Left hindlimb (tissue), 1 donor: Measurements from ENCODE around the gene HUWE1.
"Not testable (repeated sequence)": the region's sequence is repeated elsewhere in the genome, so short reads cannot be mapped to it uniquely, and the experiment has no call there.

Experiments
- DNase-seq: peaks from one replicate; pipeline ENCODE4 v3.0.0-alpha.2; 2018

HUWE1 gene

DNA sequence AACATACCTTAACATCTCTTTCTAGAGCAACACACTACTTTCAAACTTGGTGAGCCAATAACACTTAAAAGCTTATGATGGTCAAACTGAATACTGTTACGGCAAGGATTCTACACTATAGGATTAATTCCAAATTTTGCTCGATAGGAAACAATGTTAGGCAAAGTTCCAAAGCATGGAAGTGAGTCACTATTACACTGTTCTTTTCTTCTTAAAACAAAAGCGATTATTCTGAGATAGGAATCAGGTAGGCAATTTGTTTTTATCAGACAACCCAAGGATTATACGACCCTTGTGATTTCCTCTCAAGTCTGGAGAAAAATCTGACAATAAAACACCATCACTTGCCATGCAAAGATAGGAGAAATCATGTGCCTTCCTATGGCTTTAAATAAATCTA is 81.5 kb downstream of the HUWE1 start:
- no peak for DNase-seq

- DNase-seq = no peak
Observed at GRCh38 chrX:53599781-53600396, 86.6 kb downstream of the HUWE1 start.

GRCh38 chrX:53598169-53598568 is 88.3 kb downstream of the HUWE1 start:
- DNase-seq = no peak

DNA sequence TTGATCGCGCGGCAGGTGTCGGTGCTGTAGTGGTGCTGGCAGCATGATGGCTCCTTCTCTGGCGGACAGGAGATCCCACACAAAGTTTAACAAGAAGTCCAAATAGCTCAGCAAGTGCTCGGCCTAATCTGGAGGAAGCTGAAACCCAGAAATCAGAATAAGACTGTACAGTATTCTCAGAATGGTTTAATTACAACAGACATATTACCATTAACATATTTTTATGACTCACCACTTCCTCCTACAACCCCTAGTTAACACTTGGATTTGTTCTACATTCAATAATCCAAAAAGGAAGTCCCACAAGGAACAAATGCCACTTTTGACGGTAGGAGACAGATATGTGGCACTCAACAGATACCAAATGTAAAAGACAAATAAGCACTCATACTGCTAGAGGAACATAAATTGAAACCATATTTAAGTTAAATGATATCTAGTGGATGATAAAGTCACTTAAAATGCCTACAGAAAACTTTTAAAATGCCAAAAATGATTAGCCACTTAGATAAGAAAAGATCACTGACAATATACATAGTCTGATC is 91.2 kb downstream of the HUWE1 start:
- DNase-seq = no peak

DNA sequence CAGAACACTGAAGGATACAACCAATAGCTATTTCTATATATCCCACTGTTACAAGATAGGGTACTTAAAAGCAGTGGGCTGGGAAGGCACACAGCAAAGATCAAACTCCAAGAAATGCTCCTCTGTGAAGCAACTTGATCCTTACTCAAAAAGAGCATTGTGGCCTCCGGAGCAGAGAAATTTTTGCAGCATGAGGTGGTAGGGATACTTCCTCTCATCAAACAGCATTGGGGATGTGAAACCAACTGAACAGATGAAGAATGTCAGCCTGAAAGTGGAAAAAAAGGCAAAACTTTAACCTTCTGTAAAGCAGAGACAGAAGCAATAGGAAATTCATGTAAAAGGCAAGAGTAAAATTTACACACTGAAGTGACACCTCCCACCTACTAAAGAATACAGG is 92.2 kb downstream of the HUWE1 start:
- no peak for DNase-seq

DNA sequence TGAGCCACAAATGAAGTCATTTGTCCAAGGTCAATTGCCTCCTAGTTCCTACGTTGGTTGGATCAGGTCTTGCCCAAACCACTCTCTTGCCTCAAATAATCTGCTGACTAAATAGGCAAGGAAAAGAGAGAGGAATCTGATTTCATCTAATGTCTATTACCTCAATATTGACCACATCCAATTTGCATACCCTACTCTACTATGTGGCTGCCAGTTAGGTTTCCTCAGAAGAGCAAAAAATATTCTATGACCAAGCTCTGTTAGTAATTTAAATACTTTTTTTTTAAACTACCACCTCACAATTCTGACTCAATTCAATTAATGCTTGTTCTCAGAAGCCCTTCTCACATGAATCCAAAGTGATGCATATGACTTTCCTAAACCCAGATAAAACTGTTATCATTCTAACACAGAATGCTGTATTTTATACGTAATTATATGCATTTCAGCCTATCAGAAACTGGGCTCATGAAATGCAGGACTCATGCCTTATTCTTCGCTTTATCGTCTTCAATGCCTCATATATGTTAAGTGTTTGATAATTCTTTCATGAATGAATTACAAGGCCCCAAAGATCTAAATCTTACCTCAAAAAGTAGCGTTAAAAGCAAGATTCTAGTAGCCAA is 98.6 kb downstream of the HUWE1 start:
- no peak for DNase-seq

GRCh38 chrX:53584891-53585290 is 101.6 kb downstream of the HUWE1 start:
- DNase-seq = no peak

DNA sequence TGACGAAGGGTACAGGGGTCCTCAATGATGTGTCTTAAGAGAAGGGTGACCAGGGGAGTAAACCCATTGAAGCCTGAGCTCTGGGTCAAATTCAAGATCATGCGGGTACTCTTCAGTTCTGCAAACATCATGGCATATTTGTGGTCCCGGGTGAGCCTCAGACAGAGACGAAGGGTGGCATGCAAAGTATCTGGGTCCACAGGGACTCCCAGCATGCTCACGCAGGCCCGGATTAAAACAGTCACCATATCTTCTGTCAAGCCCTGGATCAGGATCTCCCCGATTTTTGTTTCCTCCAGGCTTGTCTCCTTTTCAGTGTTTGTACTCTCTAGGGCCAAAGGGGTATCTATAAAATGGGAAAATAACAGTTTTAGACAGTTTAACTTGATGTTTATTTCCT is 102.9 kb downstream of the HUWE1 start:
- DNase-seq = no peak

- no peak for DNase-seq
Observed at GRCh38 chrX:53580742-53581504, 105.6 kb downstream of the HUWE1 start.

DNA sequence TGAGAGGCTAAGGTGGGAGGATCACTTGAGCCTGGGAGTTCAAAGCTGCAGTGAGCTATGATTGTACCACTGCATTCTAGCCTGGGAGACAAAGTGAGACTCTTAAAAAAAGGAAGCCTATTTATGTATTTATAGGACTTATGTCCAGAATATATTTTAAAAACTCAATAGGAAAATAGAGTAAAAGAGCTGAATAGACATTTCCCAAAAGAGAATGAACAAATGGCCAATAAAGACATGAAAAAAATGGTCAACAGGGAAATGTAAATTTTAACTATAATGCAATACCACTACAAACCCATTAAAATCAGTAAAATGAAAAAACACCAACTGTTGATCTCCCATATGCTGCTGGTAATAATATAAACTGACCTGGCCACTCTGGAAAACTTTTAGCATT is 115.0 kb downstream of the HUWE1 start:
- no peak for DNase-seq

- DNase-seq = no peak
Observed at GRCh38 chrX:53563324-53563723, 123.2 kb downstream of the HUWE1 start.

DNA sequence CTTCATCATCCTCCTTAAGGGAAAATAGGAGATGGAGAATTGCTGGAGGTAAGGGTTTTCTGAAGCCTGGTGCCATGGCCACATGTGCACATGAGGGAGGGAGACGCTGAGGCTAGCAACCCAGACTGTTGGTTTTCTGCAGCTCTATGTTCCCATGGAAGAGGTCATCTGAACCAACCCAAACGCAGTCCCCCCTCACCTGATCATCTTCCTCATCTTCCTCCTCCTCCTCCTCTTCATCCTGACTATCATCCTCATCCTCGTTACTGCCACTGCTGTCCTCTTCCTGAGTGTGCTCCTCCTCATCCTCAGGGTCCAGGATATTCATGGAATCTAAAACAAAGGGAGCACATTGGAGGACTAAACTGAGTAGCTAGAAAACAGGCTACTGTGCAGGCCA is 124.6 kb downstream of the HUWE1 start:
- DNase-seq = no peak

DNA sequence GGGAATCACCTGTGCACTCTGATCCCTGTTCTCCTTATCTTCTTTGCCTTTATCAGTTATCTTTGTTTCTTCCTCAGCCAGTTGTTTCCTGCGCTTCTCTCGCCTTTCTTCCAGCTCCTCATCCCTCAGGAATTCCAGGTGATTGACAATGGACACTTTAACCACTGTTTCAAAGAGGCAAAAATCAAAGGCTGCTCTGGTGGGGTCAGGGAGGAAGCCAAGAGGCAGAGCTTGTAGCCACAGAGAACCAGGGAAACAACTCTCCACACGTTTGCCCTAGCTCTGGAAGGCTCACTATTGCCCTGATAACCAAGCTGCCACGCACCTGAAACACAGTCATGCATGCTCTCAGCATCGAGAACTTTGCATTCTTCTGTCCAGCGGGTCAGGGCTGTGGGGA is 127.9 kb downstream of the HUWE1 start:
- DNase-seq = no peak

- no peak for DNase-seq
Observed at GRCh38 chrX:53556868-53557267, 129.7 kb downstream of the HUWE1 start.

- DNase-seq = no peak
Observed at GRCh38 chrX:53550756-53551463, 135.6 kb downstream of the HUWE1 start.

DNA sequence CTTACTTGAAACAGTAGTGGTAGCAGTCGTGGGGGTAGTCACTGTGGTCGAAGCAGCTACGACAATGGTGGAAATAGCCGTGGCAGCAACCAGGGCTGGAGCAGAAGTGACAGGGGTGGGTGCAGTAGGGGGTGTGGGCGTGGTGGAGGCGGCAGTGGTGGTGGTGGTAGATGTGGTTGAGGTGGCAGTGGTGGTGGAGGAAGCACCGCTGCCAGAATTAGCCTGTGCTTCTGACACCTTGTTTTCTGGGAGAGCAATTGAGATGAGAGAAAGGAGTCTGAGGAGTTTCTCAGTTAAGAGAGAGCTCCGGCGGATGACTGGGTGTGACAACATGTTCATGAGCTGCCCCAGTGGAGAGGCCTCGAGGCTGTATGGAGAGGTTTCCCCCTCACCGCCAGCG is 138.9 kb downstream of the HUWE1 start:
- no peak for DNase-seq

DNA sequence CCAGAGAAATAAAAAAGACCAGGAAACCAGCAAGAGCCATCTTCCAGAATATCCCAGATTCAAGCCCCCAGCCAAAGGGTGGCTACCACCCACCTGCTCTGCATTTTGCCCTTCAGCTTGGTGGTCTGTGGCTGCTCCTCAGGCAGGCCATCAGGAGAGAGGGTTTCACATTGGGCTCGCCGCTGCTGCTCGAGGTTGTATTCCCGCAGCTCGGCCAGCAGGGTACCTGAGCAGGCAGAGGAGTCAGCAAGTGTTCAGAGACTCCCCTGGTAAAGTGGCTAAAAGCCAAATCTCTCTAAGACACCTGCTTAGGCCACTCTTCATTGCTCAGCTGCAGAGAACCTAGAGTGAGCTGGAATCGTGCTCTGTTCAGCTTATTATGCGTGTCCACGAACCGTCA is 141.6 kb downstream of the HUWE1 start:
- no peak for DNase-seq

DNA sequence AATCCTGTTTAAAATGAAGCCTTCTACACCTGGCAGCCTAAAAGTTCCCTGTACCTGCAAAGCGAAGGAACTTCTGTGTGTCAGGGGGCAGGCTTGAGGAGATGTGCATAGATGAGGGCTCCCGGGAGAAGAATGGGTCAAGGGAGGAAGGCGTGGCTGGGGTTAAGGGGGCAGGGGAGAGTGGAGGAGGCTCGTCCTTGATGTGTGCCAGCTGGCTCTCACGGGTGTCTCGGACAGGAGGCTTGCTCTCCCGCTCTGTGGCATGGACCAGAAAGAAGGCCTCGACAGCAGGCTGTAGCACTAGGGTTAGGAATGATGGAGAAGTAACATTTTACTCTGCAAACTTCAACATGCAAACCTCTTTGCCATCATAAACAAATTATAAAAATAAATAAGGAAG is 147.7 kb downstream of the HUWE1 start:
- DNase-seq = no peak

DNA sequence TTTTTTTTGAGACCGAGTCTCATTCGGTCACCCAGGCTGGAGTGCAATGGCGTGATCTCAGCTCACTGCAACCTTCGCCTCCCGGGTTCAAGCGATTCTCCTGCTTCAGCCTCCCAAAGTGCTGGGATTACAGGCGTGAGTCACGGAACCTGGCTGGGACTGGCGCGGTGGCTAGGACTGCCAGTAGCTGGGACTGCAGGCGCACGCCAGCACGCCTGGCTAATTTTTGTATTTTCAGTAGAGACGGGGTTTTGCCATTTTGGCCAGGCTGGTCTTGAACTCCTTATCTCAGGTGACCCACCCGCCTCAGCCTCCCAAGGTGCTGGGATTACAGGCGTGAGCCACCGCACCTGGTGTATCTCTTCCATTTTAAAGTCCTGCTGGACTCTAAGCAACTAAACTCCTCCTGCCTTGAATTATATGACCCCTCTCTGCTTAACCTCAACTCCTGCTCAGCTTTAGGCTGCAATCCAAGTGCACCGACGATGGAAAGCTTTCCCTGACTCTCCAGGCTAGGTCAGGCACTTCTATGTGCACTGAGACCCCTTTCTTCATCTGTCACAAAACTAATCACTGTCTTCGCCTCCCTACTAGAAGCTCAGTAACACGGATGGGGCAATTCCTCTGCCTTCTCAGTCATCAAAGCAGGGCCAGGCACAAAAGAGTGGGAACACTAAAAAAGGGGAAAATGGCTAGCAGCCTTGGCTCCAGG is 155.1 kb downstream of the HUWE1 start:
- not testable (repeated sequence) for DNase-seq

DNA sequence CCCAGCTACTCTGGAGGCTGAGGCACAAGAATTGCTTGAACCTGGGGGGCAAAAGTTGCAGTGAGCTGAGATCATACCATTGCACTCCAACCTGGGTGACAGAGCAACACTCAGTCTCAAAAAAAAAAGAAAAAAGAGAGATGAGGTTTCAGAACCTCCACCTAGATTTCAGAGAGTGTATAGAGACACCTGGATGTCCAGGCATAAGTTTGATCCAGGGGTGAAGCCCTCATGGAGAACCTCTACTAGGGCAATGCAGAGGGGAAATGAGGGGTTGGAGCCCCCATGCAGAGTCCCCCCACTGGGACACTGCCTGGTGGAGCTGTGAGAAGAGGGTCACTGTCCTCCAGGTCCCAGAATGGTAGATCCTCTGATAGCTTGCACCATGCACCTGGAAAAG is 159.5 kb downstream of the HUWE1 start:
- no peak for DNase-seq

- DNase-seq = no peak
Observed at GRCh38 chrX:53511322-53511721, 175.2 kb downstream of the HUWE1 start.

- not testable (repeated sequence) for DNase-seq
Observed at GRCh38 chrX:53504035-53504434, 182.5 kb downstream of the HUWE1 start.

GRCh38 chrX:53494436-53494835 is 192.1 kb downstream of the HUWE1 start:
- peak; percentile 26 for DNase-seq
